Pancreas (tissue), 10 donors: ENCODE measurements around the gene IP6K3. TPM values are rescaled to one million over a fixed set of nuclear protein-coding genes. Genes with fewer than 3 reads are reported as not detected.

Experiments
- ATAC-seq, 4 donors: fragments of 200-7000 bp; cut with Tn5 transposase; one replicate each; pipeline versions ENCODE4 v1.8.0 to v1.9.1; 2020; ENCODE audit warnings: mild to moderate bottlenecking in 4 of 4, moderate library complexity in 4 of 4
- DNase-seq, 6 donors: peaks; one replicate each; pipeline ENCODE4 v3.0.0-alpha.2; 2020
- FAIRE-seq: peaks from 2 replicates; lab custom pipeline; 2012; peaks lifted over from hg19 to GRCh38; lab: Jason Lieb, UNC
- H3K27ac ChIP-seq, 4 donors: fragments of 200-600 bp; sonication (generic); 1 replicate in 3 of 4; 2 replicates in 1 of 4; pipeline versions ENCODE4 v1.5.0 to v1.8.0; 2020
- H3K27me3 ChIP-seq, 4 donors: fragments of 200-600 bp; one replicate each; pipeline ENCODE4 v1.8.0; 2021
- H3K36me3 ChIP-seq, 3 donors: fragments of 200-600 bp; sonication (generic) in 1 of 3; one replicate each; pipeline versions ENCODE4 v1.5.0 to v1.8.0; 2020 to 2021
- H3K4me1 ChIP-seq, 3 donors: fragments of 200-600 bp; one replicate each; pipeline ENCODE4 v1.8.0; 2021
- H3K4me3 ChIP-seq, 4 donors: fragments of 200-600 bp; sonication (generic) in 2 of 4; one replicate each; pipeline versions ENCODE4 v1.5.0 to v1.8.0; 2020 to 2021
- H3K9me3 ChIP-seq, 4 donors: fragments of 200-600 bp; one replicate each; pipeline ENCODE4 v1.8.0; 2021
- CTCF ChIP-seq, 4 donors: fragments of 200-600 bp; sonication (generic) in 3 of 4; IDR thresholded peaks; one replicate each; pipeline versions ENCODE4 v1.5.0 to v1.8.0; 2021; ENCODE audit warnings: antibody characterized with exemption in 4 of 4
- WGBS, 2 donors: extraction: QIAGEN DNeasy Blood & Tissue Kit; methylation state at CpG; one replicate each; pipeline ENCODE4 v1.1.7; 2013; 5-methylcytosine and 5-hydroxymethylcytosine counted together
- intact Hi-C, 3 donors: fragments of 100-400 bp; cut with DNase I; formaldehyde crosslinking; loops; one replicate each; pipeline versions ENCODE4 v1.11.1 to v1.14.2; 2022
- polyA plus RNA-seq, 2 donors: library from polyadenylated mRNA; stranded (reverse); fragments of 200-250 nt; gene quantifications; one replicate each; pipeline ENCODE4 v1.2.3, GENCODE V29; 2013
- total RNA-seq, 6 donors: library from RNA; stranded (reverse); fragmentation: NEBNext Ultra II Directional in 4 of 6; extraction: Animal tissue kit (Norgen Biotek cat#: 25700) in 4 of 6; gene quantifications; one replicate each; pipeline versions ENCODE4 v1.2.1 to v1.2.4, GENCODE V29; 2021 to 2023
- donor health status: healthy with polysubstance abuse.
- donor health status: DM: no; HTN: no; CAD: no; lungs with moderate emphysema.
- donor health status: DM: no; HTN: no; CAD: no.
- donor health status: control.
- donor health status: control.
- donor health status: Bipolar disorder and iron deficiency.
- donor health status: DM: yes; HTN: yes; CAD: no.
- donor health status: DM: no; HTN: no; CAD: no.
- donor health status: DM: no; HTN: no; CAD: no.
- donor health status: DM: yes; HTN: yes; CAD: no.

Gene IP6K3
- under 1 TPM; 0.12 to 0.69 (median 0.38) TPM for total RNA-seq
- under 1 TPM; 0.19 to 0.49 TPM for polyA plus RNA-seq

GRCh38 chr6:33746651-33747100, at the start of gene IP6K3:
Gene IP6K3, minus strand, starts transcription at chr6:33746905. Its CDS starts 11,429 bp downstream, at chr6:33735476.
- DNase-seq: peak in 1 of 6 donors; percentile 71
- FAIRE-seq: no peak
- Histone ChIP-seq H3K9me3 (no peaks in the 10 kb centered on the region), H3K36me3 (no peaks in the 10 kb centered on the region), H3K4me1 (peaks cover 0 to 7% (median 5%) of the 10 kb centered on the region in 3 donors), H3K4me3 (no peak within 1 kb of the TSS), H3K27ac (no peak within 1 kb of the TSS), H3K27me3 (no peaks in the 10 kb centered on the region)
- intact Hi-C loops: no loop called here
- 59 to 65% methylated on average over 10 of the region's 10 CpGs for WGBS, 2 donors
- ATAC-seq: peak in 1 of 4 donors; percentile 22
- no peak for TF ChIP-seq CTCF (IDR thresholded peaks at IDR 0.05)

- no peaks in the 10 kb centered on the region for H3K27me3 ChIP-seq
- WGBS, 2 donors: 46 to 51% methylated on average over 14 of the region's 14 CpGs
- ATAC-seq (no peak), FAIRE-seq (no peak), DNase-seq (no peak)
- no peak for TF ChIP-seq CTCF (IDR thresholded peaks at IDR 0.05)
- H3K36me3 ChIP-seq: no peaks in the 10 kb centered on the region
- no peak overlapping the region for H3K27ac ChIP-seq
- H3K4me3 ChIP-seq: no peak overlapping the region
- no peaks in the 10 kb centered on the region for H3K9me3 ChIP-seq
- intact Hi-C loops: no loop called here
- H3K4me1 ChIP-seq: no peaks in the 10 kb centered on the region
These were observed 48.4 kb upstream of the IP6K3 start for GRCh38 chr6:33794910-33795623.

GRCh38 chr6:33792981-33793380, 46.3 kb upstream of the IP6K3 start:
- no peak overlapping the region for H3K27ac ChIP-seq
- WGBS, 2 donors: 31 to 49% methylated on average over 10 of the region's 10 CpGs
- no peaks in the 10 kb centered on the region for H3K27me3 ChIP-seq
- intact Hi-C loops: no loop called here
- no peak for TF ChIP-seq CTCF (IDR thresholded peaks at IDR 0.05)
- H3K4me1 ChIP-seq: no peaks in the 10 kb centered on the region
- H3K4me3 ChIP-seq: no peak overlapping the region
- no peaks in the 10 kb centered on the region for H3K36me3 ChIP-seq
- DNase-seq (no peak), FAIRE-seq (no peak), ATAC-seq (no peak)
- H3K9me3 ChIP-seq: no peaks in the 10 kb centered on the region

GRCh38 chr6:33791620-33792019, 44.9 kb upstream of the IP6K3 start:
- H3K4me1 ChIP-seq: peaks cover 11 to 12% (median 11%) of the 10 kb centered on the region in 3 donors
- intact Hi-C loops: no loop called here
- no peaks in the 10 kb centered on the region for H3K36me3 ChIP-seq
- no peaks in the 10 kb centered on the region for H3K27me3 ChIP-seq
- no peak for ATAC-seq
- no peak for FAIRE-seq
- no peak for TF ChIP-seq CTCF (IDR thresholded peaks at IDR 0.05)
- 60 to 66% methylated on average over 7 of the region's 7 CpGs for WGBS, 2 donors
- no peak for DNase-seq
- H3K9me3 ChIP-seq: no peaks in the 10 kb centered on the region
- no peak overlapping the region for H3K4me3 ChIP-seq
- no peak overlapping the region for H3K27ac ChIP-seq

- FAIRE-seq (no peak), DNase-seq (no peak), ATAC-seq (no peak)
- no peak overlapping the region for H3K27ac ChIP-seq
- no peaks in the 10 kb centered on the region for H3K36me3 ChIP-seq
- H3K4me1 ChIP-seq: peaks cover 12 to 18% (median 16%) of the 10 kb centered on the region in 3 donors
- H3K27me3 ChIP-seq: no peaks in the 10 kb centered on the region
- intact Hi-C loops: no loop called here
- no peaks in the 10 kb centered on the region for H3K9me3 ChIP-seq
- WGBS, 2 donors: 82 to 91% methylated on average over 5 of the region's 5 CpGs
- TF ChIP-seq CTCF (IDR thresholded peaks at IDR 0.05): no peak
- no peak overlapping the region for H3K4me3 ChIP-seq
These were observed 44.2 kb upstream of the IP6K3 start for GRCh38 chr6:33790910-33791309.
